NCI-H1436 treated with DMSO at 0.1 percent for 48 hours (cell line): ENCODE data around the gene BANK1.
"Not testable (repeated sequence)": the region's sequence is repeated elsewhere in the genome, so short reads cannot be mapped to it uniquely, and the experiment has no call there.

Experiments
- DNase-seq: peaks from one replicate; lab custom pipeline; 2025; lab: John Stamatoyannopoulos, UW

Gene BANK1

DNA sequence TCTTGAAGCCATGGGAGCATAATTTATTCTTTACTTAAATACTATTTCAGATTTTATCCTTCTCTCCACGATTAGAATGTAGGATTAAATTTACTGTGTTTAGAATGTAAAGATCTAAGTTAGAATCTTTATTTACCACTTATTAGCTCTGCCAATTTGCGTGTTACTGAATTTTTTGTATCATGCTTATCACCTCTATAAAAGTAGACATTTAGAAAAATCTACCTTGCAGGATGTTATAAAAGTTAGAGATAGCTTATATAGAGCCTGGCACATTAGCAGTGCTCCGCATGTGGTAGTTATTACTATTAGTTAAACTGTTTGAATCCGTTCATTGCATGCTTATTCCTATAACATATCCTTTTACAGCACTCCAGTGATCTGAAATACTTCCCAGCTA lies 97.9 kb downstream of the BANK1 start:
- no peak for DNase-seq

DNA sequence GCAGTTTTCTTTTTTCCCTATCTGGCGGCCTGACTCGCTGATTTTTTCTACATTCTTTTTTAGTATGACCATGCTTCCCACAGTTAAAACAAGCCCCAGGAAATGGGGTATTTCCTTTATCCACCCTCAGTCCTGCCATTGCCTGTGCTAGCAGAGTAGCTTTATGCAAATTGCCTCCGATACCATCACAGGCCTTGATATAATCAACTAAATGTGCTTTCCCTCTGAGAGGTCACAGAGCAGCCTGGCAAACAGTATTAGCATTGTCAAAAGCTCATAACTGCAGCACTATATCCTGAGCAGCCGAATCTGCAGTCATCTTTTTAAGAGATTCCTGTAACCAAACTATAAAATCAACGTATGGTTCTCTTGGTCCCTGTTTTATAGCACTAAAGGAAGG lies 115.0 kb downstream of the BANK1 start:
- DNase-seq, result not testable (repeated sequence)

DNA sequence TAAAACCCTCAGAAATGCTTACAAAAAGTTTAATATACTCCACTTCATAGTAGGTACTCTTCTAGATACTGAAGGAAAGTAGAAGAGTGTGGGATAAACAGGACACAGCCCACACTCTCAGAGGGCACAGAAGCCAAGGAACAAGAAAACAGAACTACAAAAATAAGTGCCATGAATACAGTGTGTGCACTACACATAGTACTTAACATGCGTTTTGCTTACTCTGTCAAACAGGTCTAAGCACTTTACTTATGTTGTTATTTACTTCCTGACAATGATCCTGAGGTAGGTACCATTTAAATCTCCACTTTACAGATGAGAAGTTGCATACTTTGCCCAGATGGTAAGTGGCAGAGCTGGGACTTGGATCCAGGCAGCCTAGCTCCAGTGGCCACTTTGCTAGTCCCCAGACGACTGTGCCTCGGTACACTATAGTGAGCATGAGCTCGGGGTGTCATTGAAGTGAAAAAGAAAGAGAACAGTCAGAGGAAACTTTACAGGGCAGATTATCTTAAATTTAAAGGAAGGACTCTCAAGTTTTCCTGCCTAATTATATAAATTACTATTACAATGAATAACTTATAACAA lies 120.3 kb downstream of the BANK1 start:
- no peak for DNase-seq

DNA sequence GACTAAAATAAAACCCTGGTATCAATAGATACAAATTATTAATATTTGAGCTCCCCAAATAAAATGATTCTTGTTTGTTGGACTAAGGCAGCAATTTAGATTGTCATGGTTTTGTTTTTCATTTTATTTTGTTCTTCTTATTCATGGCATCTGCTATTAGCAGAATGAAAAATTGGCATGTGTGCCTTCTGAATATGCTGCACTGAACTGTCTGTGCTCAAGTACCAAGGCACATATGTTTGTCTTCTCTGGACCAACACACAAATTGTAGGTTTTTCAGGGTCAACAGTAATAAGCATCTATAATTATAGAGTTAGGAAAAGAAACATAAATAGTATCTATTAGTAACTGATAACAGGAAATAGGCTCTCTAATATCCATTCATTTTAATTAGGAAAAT lies 121.1 kb downstream of the BANK1 start:
- no peak for DNase-seq

DNA sequence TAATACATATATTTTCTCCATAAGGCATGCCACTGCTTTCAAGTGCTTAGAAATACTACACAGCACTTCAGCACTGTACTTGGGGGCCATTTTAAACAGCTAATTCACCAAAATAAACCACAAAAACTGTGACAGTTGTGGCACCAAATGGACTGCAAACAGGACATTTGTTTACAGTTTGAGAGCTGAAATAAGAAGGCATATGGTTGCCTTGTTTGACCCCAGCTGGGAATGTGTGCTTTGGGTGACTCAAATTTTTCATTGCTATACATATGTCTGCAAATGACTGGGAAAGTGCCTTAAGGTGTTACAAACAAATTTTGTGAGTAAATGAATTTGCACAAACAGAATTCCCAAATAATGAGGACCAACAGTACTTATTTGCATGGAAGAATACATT lies 124.2 kb downstream of the BANK1 start:
- DNase-seq, result no peak

DNA sequence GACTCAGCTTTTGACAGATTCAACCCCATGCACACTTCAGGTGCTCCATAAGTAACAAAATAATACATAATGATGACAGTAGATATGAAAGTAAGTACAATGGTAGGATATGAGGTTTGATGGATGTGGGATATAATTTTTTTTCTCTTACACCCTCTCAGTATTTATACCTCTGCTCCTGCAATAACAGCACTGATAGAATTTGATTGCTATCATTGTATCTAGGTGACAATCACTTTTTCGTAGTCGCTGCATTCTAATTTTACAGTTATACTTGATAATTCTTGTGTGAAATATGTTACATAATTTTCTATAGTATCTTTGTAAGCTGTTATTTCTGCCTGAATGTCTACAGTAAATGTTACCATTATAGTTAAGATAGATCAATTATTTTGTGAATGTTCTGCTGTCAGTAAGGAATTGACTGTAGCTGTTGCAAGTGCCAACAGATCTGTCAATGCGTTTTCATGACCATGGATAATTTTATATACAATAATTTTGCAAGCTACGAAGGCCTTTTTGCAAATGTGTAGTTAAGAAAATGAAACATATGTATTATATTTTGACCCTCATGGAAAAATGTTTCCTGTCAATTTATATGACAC lies 128.9 kb downstream of the BANK1 start:
- DNase-seq, result no peak

DNA sequence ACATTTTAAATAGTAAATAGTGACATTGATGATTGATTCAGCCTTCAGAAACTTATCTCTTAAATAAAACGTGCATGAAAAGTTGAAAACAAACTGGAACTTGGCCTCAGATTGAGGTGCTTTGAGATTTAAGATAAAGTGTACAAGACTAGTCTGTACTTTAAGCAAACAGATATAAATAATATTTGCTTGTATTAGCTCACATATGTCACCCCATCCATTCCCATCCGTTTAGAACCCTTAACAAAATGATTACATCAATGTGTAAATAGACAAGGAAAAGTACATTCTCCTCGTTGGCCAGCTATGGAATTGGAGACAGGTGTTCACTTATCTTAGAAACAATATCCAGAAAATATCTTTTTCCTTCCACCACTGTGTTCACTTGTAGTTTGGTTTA lies 130.8 kb downstream of the BANK1 start:
- no peak for DNase-seq

GRCh38 chr4:101931619-101932018 lies 141.1 kb downstream of the BANK1 start:
- DNase-seq, result no peak

DNA sequence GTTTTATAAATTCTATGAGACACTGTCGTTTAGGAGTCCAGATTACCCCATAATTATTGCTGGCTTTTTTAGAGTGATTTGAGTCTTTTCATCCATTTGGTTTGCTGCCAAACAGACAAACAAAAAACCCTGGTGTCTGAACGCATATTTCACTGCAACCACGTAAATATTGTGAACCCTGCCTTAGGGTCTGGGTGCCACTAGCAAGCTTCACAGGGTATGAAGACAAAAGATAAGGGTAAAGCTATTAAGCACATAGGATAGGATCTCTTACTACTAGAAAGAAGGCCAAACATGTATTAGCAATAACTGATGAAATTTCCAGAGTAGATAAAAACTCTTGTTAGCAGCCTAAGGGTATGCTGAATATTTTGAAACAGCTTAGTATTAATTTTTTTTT lies 143.3 kb downstream of the BANK1 start:
- DNase-seq, result no peak

DNA sequence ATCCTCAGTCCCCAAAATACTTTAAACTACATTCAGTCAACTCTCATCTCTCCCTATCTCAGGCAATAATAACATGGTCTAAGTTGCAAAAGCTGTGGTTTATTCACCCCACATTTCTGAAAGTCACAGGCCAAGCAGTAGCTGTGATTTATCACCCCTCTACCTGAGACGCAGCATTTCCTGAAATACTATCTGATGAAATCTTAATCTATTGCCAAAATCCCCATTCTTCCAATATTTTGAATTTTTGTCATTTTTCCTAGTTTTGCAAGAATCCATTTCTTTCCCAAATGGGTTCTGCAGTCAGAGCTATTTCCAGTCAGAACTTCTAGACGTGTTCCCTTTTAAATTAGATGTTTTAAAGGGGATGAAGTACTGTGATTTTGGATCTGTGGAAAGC lies 148.3 kb downstream of the BANK1 start:
- DNase-seq, result no peak

- no peak for DNase-seq
Measured at GRCh38 chr4:101941816-101942358, 151.4 kb downstream of the BANK1 start.

GRCh38 chr4:101942891-101943290 lies 152.4 kb downstream of the BANK1 start:
- no peak for DNase-seq

GRCh38 chr4:101944649-101945048 lies 154.1 kb downstream of the BANK1 start:
- no peak for DNase-seq

- DNase-seq, result no peak
Measured at GRCh38 chr4:101948055-101948454, 157.5 kb downstream of the BANK1 start.

DNA sequence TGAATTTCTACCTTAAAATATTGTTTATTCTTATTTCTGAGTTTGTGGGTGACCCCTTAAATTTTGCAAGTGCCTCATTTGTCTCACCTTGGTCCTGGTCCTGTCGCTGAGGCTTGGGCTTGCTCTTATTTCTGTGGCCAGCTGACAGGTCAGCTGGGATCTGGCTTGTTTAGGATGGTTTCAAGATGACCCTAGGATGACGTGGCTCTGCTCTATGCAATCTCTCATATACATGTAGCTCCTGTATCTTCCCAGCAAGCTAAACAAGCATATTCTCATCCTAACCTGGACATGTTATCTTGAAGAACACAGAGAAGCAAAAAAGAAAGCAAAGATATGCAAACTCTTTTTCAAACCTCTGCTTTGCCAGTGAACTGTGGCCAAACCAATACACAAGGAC lies 158.4 kb downstream of the BANK1 start:
- no peak for DNase-seq

DNA sequence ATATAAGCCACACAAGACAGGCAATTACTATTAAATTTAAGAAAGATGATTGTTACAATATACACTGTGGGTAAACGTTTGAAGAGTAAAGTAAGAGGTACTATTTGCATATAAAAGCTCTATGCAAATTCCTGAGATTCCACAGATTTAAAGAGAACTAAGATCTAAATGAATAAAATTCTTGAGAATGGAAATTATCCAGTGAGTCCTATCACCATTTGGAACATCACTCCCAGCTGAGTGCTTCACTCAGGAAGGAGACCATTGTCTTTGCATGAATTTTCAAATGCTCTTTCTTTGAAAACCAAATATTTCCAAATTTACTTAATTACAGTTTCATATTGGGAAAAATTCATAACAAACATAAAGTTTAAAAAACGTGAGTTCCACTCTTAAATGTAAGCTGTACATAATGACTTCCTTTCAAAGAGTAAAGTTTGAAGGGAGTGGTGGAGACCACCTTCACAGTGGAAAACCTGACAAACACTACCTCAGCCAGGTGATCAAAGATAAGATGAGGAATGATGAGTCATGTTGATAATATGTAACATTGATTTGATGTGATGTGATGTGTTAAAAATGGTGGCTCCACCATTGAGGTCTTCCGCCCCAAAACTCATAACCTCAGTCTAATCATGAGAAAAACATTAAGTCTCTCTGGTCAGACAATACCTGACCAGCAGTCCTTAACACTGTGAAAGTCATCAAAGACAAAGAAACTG lies 159.9 kb downstream of the BANK1 start:
- no peak for DNase-seq

- no peak for DNase-seq
Measured at GRCh38 chr4:101952985-101953384, 162.5 kb downstream of the BANK1 start.

- no peak for DNase-seq
Measured at GRCh38 chr4:101953949-101954348, 163.4 kb downstream of the BANK1 start.

- no peak for DNase-seq
Measured at GRCh38 chr4:101954351-101954750, 163.8 kb downstream of the BANK1 start.

GRCh38 chr4:101954975-101955678 lies 164.6 kb downstream of the BANK1 start:
- DNase-seq, result peak; percentile 10

GRCh38 chr4:101956068-101956825 lies 165.7 kb downstream of the BANK1 start:
- no peak for DNase-seq

GRCh38 chr4:101958547-101958946 lies 168.0 kb downstream of the BANK1 start:
- no peak for DNase-seq
